Anterior cingulate cortex (tissue), 58 donors: Measurements from ENCODE around the gene ZBTB44.

Experiments used
- DNase-seq, 58 donors: peaks; one replicate each; lab custom pipeline; 2025; lab: John Stamatoyannopoulos, UW

The ZBTB44 gene

DNA sequence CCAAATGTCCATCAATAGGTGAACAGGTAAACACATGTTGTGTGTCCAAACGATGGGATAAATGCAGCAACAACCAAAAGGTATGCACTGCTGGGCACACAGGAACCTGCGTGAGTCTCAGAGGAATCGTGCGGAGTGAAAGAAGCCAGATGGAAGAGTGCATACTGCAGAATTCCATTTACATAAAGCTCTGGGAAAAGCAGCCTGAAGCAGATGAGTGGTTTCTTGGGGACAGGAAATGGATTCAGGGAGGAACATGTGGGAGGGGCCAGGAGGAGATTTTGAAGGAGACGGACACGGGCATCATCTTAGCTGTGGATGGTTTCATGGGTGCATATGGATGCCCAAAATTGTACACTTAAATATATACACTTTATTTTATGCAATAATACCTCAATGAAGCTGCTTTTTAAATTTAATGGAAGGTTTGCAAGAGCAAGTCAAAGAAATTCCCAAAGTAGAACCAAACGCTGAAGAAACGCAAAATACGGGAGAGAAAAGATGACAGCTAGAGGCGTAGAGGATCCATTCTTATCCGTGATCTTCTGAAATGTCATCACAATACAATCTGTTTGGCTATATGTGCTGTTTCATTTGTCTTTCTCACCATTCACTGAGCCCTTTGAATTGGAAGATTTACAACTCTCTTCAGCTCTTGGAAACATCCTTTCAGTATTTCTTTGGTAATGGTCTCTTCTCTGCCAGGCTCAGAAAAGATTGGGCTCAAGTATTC, 130.7 kb downstream of the ZBTB44 start:
- peak in 4 of 58 donors; percentile 8 to 26 (median 18) for DNase-seq

- DNase-seq: peak in 1 of 58 donors; percentile 7
Measured at GRCh38 chr11:130181295-130182272, 133.1 kb downstream of the ZBTB44 start.

DNA sequence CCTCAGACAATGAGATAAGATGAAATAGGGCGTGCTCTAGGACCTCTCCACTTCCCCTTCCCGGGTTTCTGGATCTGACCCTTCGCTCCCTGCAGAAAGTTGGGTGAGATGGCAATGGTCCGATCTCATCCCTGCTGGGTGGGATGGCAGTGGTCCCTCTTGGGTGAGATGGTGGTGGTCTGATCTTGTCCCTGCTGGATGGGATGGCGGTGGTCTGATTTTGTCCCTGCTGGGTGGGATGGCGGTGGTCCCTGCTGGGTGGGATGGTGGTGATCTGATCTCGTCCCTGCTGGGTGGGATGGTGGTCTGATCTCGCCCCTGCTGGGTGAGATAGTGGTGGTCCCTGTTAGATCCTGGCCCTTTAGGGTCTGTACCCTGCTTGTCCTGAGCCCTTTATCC, 133.8 kb downstream of the ZBTB44 start:
- no peak for DNase-seq

DNA sequence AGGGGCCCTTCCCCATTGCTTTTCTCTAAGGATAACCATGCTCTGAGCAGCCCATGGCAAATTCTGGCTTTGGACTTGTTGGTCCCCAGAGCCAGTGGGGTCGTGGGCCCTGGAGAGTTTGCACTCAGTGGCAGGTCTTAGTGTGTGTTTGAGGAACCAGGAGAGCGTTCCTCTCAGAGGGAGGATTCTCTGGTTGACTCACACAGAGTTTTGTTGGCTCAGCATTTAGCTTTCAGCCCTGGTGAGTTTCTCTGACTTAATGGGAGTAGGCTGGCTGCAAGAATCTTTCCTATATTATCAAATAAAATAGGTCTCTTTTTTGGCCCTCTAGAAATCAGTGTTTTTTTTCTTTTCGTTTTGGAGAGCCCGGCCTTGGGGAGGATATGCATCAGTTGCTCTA, 134.2 kb downstream of the ZBTB44 start:
- DNase-seq: peak in 3 of 58 donors; percentile 3 to 10 (median 5)

GRCh38 chr11:130179396-130180306, 135.1 kb downstream of the ZBTB44 start:
- DNase-seq: no peak

DNA sequence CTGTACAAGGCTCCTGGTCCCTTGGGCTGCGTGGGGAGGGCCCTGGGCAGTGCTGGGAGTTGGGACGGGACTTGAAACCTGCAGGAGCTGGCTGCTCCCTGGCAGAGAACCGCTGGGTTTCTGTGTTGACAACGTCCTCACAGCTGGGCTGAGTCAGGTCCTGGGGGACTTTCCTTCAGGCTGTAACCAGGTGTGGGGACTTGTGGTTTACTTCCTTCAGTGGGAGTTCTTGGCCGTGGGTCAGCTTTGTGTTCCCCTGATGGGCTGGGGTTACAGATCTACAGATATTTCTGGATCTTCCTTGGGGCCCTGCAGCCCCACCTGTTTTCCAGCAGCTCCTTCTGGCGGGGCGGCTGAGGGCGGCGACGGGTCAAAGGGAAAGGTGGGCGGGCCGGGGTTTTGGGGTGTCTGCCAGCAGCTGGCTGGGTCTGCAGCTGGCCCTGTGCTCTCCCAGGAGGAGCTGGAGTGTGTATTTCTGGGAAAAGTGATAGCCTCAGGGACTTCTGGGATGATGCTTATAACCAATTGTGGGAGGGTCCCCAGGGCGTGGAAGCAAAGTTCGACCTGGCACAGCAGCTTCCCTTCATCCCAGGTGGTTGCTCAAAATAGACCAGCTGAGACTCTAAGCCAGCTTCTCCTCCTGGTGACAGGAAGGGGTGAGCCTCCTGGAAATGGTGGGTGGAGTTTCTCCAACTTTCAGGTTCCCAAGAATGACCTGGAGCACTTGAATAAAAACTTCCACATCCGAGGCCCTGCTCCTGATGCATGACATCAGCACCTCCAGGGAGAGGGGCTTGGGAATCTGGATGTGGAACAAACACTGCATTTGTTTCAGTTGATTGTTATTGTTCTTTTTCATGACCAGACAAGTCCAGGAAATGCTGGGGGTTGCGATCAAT, 136.0 kb downstream of the ZBTB44 start:
- DNase-seq: no peak

- no peak for DNase-seq
Measured at GRCh38 chr11:130177782-130178181, 136.9 kb downstream of the ZBTB44 start.
